Mesothelial cell of epicardium (in vitro differentiated cells): Measurements from ENCODE around the gene P2RX4. TPM values are rescaled to one million over a fixed set of nuclear protein-coding genes. Genes with fewer than 3 reads are reported as not detected.
"Not testable (repeated sequence)": the region's sequence is repeated elsewhere in the genome, so short reads cannot be mapped to it uniquely, and the experiment has no call there.

Source experiments
- DNase-seq, 2 experiments: peaks; one replicate each; pipeline ENCODE4 v3.0.0; 2021; ENCODE audit warnings: low spot score in 2 of 2; ENCODE audit not compliant: unreplicated experiment in 2 of 2
- H3K27ac Mint-ChIP-seq: 2 replicates; pipeline ENCODE4 v1.8.0; 2021; ENCODE audit warnings: mixed read lengths
- H3K27me3 Mint-ChIP-seq: 2 replicates; pipeline ENCODE4 v1.8.0; 2021; ENCODE audit warnings: low read depth, mixed read lengths
- H3K36me3 Mint-ChIP-seq: 2 replicates; pipeline ENCODE4 v1.8.0; 2021; ENCODE audit warnings: mixed read lengths
- H3K4me1 Mint-ChIP-seq: 2 replicates; pipeline ENCODE4 v1.8.0; 2021; ENCODE audit warnings: mixed read lengths
- H3K4me3 Mint-ChIP-seq: 2 replicates; pipeline ENCODE4 v1.8.0; 2021; ENCODE audit warnings: mild to moderate bottlenecking, moderate library complexity, mixed read lengths
- H3K9me3 Mint-ChIP-seq: 2 replicates; pipeline ENCODE4 v1.8.0; 2021; ENCODE audit warnings: mixed read lengths
- CTCF ChIP-seq: fragments of 200-600 bp; sonication (generic); IDR thresholded peaks from one replicate; pipeline ENCODE4 v1.5.0; 2021; ENCODE audit warnings: antibody characterized with exemption; ENCODE audit not compliant: unreplicated experiment
- total RNA-seq: library from RNA; stranded (reverse); gene quantifications from 3 replicates; pipeline ENCODE4 v1.2.1, GENCODE V29; 2021

P2RX4 gene
- total RNA-seq, 1 donor from 2014 or later: 19.3 TPM

GRCh38 chr12:121202407-121203355, 7.2 kb upstream of the P2RX4 start:
- Mint-ChIP-seq H3K4me3 (no peak overlapping the region), H3K4me1 (no peaks in the 10 kb centered on the region), H3K36me3 (no peaks in the 10 kb centered on the region), H3K9me3 (no peaks in the 10 kb centered on the region), H3K27ac (no peak overlapping the region), H3K27me3 (no peaks in the 10 kb centered on the region)
- no peak for DNase-seq
- TF ChIP-seq CTCF: no peak

- DNase-seq: no peak
- Mint-ChIP-seq H3K9me3 (no peaks in the 10 kb centered on the region), H3K27ac (no peak overlapping the region), H3K36me3 (no peaks in the 10 kb centered on the region), H3K4me1 (no peaks in the 10 kb centered on the region), H3K27me3 (no peaks in the 10 kb centered on the region), H3K4me3 (no peak overlapping the region)
- TF ChIP-seq CTCF: no peak
Measured at GRCh38 chr12:121203482-121203881, 6.4 kb upstream of the P2RX4 start.

- Mint-ChIP-seq H3K27ac (no peak overlapping the region), H3K4me1 (peaks cover under 1% of the 10 kb centered on the region), H3K4me3 (no peak overlapping the region), H3K9me3 (no peaks in the 10 kb centered on the region), H3K27me3 (no peaks in the 10 kb centered on the region), H3K36me3 (no peaks in the 10 kb centered on the region)
- DNase-seq: no peak
- TF ChIP-seq CTCF: no peak
Measured at GRCh38 chr12:121205491-121205890, 4.4 kb upstream of the P2RX4 start.

- not testable (repeated sequence) for H3K36me3 Mint-ChIP-seq, H3K4me1 Mint-ChIP-seq, DNase-seq, H3K27me3 Mint-ChIP-seq, H3K9me3 Mint-ChIP-seq
- peak overlapping the region; percentile 56 for H3K4me3 Mint-ChIP-seq
- peak overlapping the region; percentile 25 for H3K27ac Mint-ChIP-seq
Measured at GRCh38 chr12:121208571-121208970, 1.4 kb upstream of the P2RX4 start.

GRCh38 chr12:121209221-121209620, 708 bp upstream of the P2RX4 start:
- Mint-ChIP-seq H3K27ac (no peak overlapping the region), H3K4me3 (peak overlapping the region; percentile 56), H3K36me3 (peaks cover 1% of the 10 kb centered on the region), H3K9me3 (no peaks in the 10 kb centered on the region), H3K4me1 (peaks cover 5% of the 10 kb centered on the region), H3K27me3 (no peaks in the 10 kb centered on the region)
- DNase-seq: no peak
- no peak for TF ChIP-seq CTCF

- Mint-ChIP-seq H3K36me3 (peaks cover 6% of the 10 kb centered on the region), H3K27me3 (no peaks in the 10 kb centered on the region), H3K4me3 (no peak overlapping the region), H3K27ac (no peak overlapping the region), H3K4me1 (peaks cover 5% of the 10 kb centered on the region), H3K9me3 (no peaks in the 10 kb centered on the region)
- TF ChIP-seq CTCF: no peak
- no peak for DNase-seq
Measured at GRCh38 chr12:121212875-121213274, 2.9 kb downstream of the P2RX4 start.
